Thoracic aorta (tissue), 2 donors: ENCODE data around the gene ABCB9. TPM values are rescaled to one million over a fixed set of nuclear protein-coding genes. Genes with fewer than 3 reads are reported as not detected.

ENCODE experiments used
- ATAC-seq: fragments of 150-250 bp; one replicate; pipeline ENCODE4 v1.8.0; 2017; ENCODE audit warnings: low read depth; ENCODE audit not compliant: insufficient number of reproducible peaks, low FRiP score
- DNase-seq: peaks from one replicate; pipeline ENCODE4 v3.0.0-alpha.2; 2020; ENCODE audit warnings: low spot score
- H3K27ac ChIP-seq, 2 donors: fragments of 200-600 bp; sonication (generic); 1 replicate in 1 of 2; 2 replicates in 1 of 2; pipeline ENCODE4 v1.5.1; 2016; ENCODE audit warnings: mild to moderate bottlenecking in 2 of 2, moderate library complexity in 2 of 2
- H3K27me3 ChIP-seq: fragments of 200-600 bp; sonication (generic); replicated peaks from 2 replicates; pipeline ENCODE4 v1.6.0; 2016; ENCODE audit warnings: mild to moderate bottlenecking; ENCODE audit not compliant: insufficient read depth
- H3K36me3 ChIP-seq: fragments of 200-600 bp; sonication (generic); one replicate; pipeline ENCODE4 v1.5.1; 2016
- H3K4me1 ChIP-seq, 2 donors: fragments of 200-600 bp; sonication (generic); 1 replicate in 1 of 2; 2 replicates in 1 of 2; pipeline versions ENCODE4 v1.5.1 to v1.6.0; 2016; ENCODE audit warnings: low read depth in 2 of 2, mild to moderate bottlenecking in 1 of 2; ENCODE audit not compliant: control insufficient read depth in 1 of 2
- H3K4me3 ChIP-seq: fragments of 200-600 bp; sonication (generic); 2 replicates; pipeline ENCODE4 v1.5.1; 2016; ENCODE audit warnings: mild to moderate bottlenecking
- H3K9me3 ChIP-seq: fragments of 200-600 bp; sonication (generic); 2 replicates; pipeline ENCODE4 v1.5.1; 2016
- total RNA-seq, 2 donors: library from RNA; depleted of rRNA; stranded (reverse); fragments of >200 nt; gene quantifications; one replicate each; pipeline versions ENCODE4 v1.1.0 to v1.2.3, GENCODE V29; 2016
- TF ChIP-seq, protein P1 (sequence below): fragments of 200-600 bp; sonication (generic); IDR thresholded peaks from one replicate; pipeline ENCODE4 v1.5.1; 2019; ENCODE audit warnings: antibody characterized with exemption

The ABCB9 gene
- total RNA-seq, 2 donors from 2014 or later = 6.3 to 7.0 TPM

DNA sequence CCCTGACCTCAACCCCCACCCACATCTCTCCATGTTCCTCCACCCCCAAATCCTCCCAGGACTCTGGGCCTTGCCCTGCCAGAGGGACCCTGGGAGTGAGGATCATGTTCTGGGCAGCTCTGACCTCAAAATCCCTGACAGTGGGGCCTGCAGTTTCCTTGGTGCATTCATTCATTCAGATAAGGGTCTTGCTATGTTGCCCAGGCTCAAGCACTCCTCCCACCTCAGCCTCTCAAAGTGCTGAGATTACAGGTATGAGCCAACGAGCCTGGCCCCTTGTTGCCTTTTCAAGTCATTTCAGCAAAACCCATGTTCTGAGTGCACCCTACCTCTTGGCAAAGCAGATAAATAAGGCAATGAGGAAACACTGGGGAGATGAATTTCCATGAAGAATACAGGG, 43.8 kb upstream of the ABCB9 start:
- H3K27me3 ChIP-seq = no peaks in the 10 kb centered on the region
- ATAC-seq (no peak), DNase-seq (no peak)
- no peaks in the 10 kb centered on the region for H3K9me3 ChIP-seq
- no peak overlapping the region for H3K4me3 ChIP-seq
- TF ChIP-seq, protein P1, sequence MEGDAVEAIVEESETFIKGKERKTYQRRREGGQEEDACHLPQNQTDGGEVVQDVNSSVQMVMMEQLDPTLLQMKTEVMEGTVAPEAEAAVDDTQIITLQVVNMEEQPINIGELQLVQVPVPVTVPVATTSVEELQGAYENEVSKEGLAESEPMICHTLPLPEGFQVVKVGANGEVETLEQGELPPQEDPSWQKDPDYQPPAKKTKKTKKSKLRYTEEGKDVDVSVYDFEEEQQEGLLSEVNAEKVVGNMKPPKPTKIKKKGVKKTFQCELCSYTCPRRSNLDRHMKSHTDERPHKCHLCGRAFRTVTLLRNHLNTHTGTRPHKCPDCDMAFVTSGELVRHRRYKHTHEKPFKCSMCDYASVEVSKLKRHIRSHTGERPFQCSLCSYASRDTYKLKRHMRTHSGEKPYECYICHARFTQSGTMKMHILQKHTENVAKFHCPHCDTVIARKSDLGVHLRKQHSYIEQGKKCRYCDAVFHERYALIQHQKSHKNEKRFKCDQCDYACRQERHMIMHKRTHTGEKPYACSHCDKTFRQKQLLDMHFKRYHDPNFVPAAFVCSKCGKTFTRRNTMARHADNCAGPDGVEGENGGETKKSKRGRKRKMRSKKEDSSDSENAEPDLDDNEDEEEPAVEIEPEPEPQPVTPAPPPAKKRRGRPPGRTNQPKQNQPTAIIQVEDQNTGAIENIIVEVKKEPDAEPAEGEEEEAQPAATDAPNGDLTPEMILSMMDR = no peak
- H3K36me3 ChIP-seq = no peaks in the 10 kb centered on the region
- no peaks in the 10 kb centered on the region for H3K4me1 ChIP-seq
- H3K27ac ChIP-seq = no peak overlapping the region

DNA sequence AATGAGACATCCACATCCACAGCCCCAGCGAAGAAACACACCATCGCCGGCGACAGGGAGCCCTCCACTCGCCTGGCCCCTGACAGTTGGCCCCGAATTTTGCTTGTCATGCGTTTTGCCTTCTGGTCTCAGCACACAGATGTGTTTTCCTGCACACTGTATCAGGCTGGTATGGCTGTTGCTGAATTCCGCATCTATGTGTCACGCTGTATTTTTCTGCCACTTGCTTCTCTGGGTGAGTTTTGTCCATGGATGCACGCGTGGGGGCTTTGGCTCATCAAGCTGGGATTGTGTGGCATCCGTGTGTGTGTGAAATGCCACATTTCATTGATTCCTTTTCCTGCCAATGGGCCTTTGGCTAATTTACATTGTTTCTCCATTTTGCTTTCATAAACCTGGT, 40.7 kb upstream of the ABCB9 start:
- no peaks in the 10 kb centered on the region for H3K27me3 ChIP-seq
- H3K4me3 ChIP-seq = no peak overlapping the region
- H3K9me3 ChIP-seq = no peaks in the 10 kb centered on the region
- no peak overlapping the region for H3K27ac ChIP-seq
- ATAC-seq = no peak
- peaks cover 3% of the 10 kb centered on the region for H3K36me3 ChIP-seq
- no peaks in the 10 kb centered on the region for H3K4me1 ChIP-seq
- TF ChIP-seq, protein P1 = no peak
- no peak for DNase-seq

DNA sequence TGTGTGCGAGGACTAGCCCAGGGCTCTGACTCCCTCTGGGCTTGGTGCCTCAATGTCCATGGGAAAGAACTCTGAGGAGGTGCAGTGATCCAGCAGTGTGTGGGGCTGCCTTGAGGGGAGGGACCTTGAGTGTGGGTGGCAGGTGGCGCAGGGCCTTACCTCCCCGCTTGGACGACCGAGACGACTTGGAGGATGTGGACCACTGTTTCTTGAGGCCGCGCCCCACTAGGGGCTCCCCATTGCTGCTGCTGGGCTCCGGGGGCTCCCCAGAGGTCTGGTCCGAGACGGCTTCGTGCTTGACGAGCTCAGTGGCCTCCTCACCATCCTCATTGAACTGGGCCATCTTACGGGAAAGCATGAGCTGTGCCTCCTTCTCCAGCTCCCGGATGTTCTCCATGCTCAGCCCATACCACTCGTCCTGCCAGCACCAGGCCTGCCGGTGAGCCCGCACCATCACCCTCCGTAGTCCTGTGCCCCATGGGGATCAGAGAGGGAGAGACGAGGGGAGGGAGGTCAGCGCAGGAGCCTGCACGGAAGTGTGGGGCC, 38.9 kb upstream of the ABCB9 start:
- H3K9me3 ChIP-seq = no peaks in the 10 kb centered on the region
- TF ChIP-seq, protein P1 = no peak
- H3K27ac ChIP-seq = no peak overlapping the region
- H3K4me1 ChIP-seq = no peaks in the 10 kb centered on the region
- H3K36me3 ChIP-seq = peaks cover 3% of the 10 kb centered on the region
- no peak for ATAC-seq
- H3K4me3 ChIP-seq = no peak overlapping the region
- no peaks in the 10 kb centered on the region for H3K27me3 ChIP-seq
- no peak for DNase-seq

DNA sequence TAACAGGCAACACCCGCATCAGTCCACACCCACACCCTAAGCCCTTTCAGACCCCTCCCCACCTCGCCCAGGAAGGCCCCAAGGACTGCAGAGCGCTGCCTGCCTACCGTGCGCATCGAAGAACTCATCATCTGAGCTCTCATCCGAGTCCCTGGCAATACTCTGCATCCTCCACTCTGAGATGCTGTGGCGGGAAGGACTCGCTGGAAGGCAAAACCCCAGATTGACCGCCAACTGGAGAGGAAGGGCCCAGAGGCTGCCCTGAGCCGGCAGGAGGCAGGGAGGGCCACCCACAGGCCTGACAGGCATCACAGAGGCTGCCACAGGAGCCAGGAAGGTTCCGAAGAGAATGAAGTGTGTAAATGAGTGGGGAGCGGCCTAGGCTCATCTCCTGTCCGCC, 38.0 kb upstream of the ABCB9 start:
- H3K4me3 ChIP-seq = no peak overlapping the region
- H3K4me1 ChIP-seq = no peaks in the 10 kb centered on the region
- peaks cover 7% of the 10 kb centered on the region for H3K36me3 ChIP-seq
- no peaks in the 10 kb centered on the region for H3K27me3 ChIP-seq
- DNase-seq = no peak
- TF ChIP-seq, protein P1 = no peak
- no peaks in the 10 kb centered on the region for H3K9me3 ChIP-seq
- ATAC-seq = no peak
- no peak overlapping the region for H3K27ac ChIP-seq

DNA sequence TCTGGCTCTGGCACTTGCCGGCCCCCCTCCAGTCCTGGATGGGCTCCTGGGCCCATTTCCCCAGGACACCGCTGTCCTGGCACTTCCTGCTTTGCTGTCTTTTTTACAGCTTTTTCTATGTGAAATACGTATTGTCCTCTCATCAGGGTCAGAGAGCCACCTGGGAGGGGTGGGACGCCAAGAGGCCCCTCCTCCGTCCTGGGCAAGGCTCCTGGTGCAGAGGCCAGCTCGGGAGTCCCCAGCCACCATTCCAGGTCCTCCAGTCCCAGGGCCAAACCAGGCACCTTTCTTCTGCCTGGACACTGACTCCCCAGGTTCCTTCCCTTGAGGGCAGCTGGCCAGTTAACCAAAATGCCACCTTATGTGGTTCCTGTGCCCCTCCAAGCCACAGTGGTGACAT, 37.0 kb upstream of the ABCB9 start:
- no peaks in the 10 kb centered on the region for H3K27me3 ChIP-seq
- DNase-seq (no peak), ATAC-seq (no peak)
- H3K36me3 ChIP-seq = peaks cover 7% of the 10 kb centered on the region
- H3K4me3 ChIP-seq = no peak overlapping the region
- no peaks in the 10 kb centered on the region for H3K4me1 ChIP-seq
- TF ChIP-seq, protein P1 = no peak
- no peaks in the 10 kb centered on the region for H3K9me3 ChIP-seq
- no peak overlapping the region for H3K27ac ChIP-seq
